ENCODE results near the gene EMID1. TPM values are rescaled to one million over a fixed set of nuclear protein-coding genes. Genes with fewer than 3 reads are reported as not detected.

EMID1 gene
- total RNA-seq, 1 experiment from 2014 or later, result 1.1 TPM

GRCh38 chr22:29208879-29209623 lies 3.4 kb downstream of the EMID1 start:
- H3F3A ChIP-seq (ENCODE audit: insufficient read depth, low read depth), result no peaks in the 10 kb centered on the region
- H3K4me3 ChIP-seq, result no peak overlapping the region
- no peak for TF ChIP-seq CTCF (conservative IDR thresholded peaks at IDR 0.05)
- no peak for TF ChIP-seq EZH2 (IDR thresholded peaks at IDR 0.05; ENCODE audit: low read depth)
- no peak overlapping the region for H3K4me2 ChIP-seq
- no peak for DNase-seq
- POLR2A ChIA-PET (ENCODE audit: unreplicated experiment), result no interaction called here
- CTCF ChIA-PET, result no interaction called here
- no peaks in the 10 kb centered on the region for H3K9me2 ChIP-seq (ENCODE audit: insufficient read depth)
- intact Hi-C loops (cut with micrococcal nuclease; ENCODE audit: unreplicated experiment), result no loop called here
- no peaks in the 10 kb centered on the region for H3K36me3 ChIP-seq (ENCODE audit: low read depth)
- H3K4me1 ChIP-seq (replicated peaks; ENCODE audit: insufficient read depth), result no peaks in the 10 kb centered on the region
- H3K27me3 ChIP-seq (ENCODE audit: insufficient read depth, low read depth), result peaks cover 45% of the 10 kb centered on the region
- H2AFZ ChIP-seq, result no peak overlapping the region
- H3K27ac ChIP-seq, result no peak overlapping the region
- no peaks in the 10 kb centered on the region for H3K79me2 ChIP-seq (ENCODE audit: low read depth)
- no TSS peak for BruUV-seq (replicated peaks)
- no peaks in the 10 kb centered on the region for H3K9me3 ChIP-seq (ENCODE audit: insufficient read depth, low read depth)
- H4K20me1 ChIP-seq (ENCODE audit: insufficient read depth), result no peaks in the 10 kb centered on the region

GRCh38 chr22:29209624-29209929 lies 3.9 kb downstream of the EMID1 start:
- no peaks in the 10 kb centered on the region for H3K9me2 ChIP-seq (ENCODE audit: insufficient read depth)
- no peaks in the 10 kb centered on the region for H3K79me2 ChIP-seq (ENCODE audit: low read depth)
- POLR2A ChIA-PET (ENCODE audit: unreplicated experiment), result no interaction called here
- H3K4me1 ChIP-seq (replicated peaks; ENCODE audit: insufficient read depth), result no peaks in the 10 kb centered on the region
- no peaks in the 10 kb centered on the region for H4K20me1 ChIP-seq (ENCODE audit: insufficient read depth)
- intact Hi-C loops (cut with micrococcal nuclease; ENCODE audit: unreplicated experiment), result no loop called here
- no peaks in the 10 kb centered on the region for H3K9me3 ChIP-seq (ENCODE audit: insufficient read depth, low read depth)
- no TSS peak for BruUV-seq (replicated peaks)
- no peak overlapping the region for H3K4me2 ChIP-seq
- H3K27me3 ChIP-seq (ENCODE audit: insufficient read depth, low read depth), result peaks cover 42% of the 10 kb centered on the region
- no peaks in the 10 kb centered on the region for H3K36me3 ChIP-seq (ENCODE audit: low read depth)
- H3F3A ChIP-seq (ENCODE audit: insufficient read depth, low read depth), result no peaks in the 10 kb centered on the region
- no peak for DNase-seq
- no peak overlapping the region for H2AFZ ChIP-seq
- CTCF ChIA-PET, result no interaction called here
- no peak overlapping the region for H3K4me3 ChIP-seq
- H3K27ac ChIP-seq, result no peak overlapping the region
- TF ChIP-seq EZH2 (IDR thresholded peaks at IDR 0.05; ENCODE audit: low read depth), result no peak
- TF ChIP-seq CTCF (conservative IDR thresholded peaks at IDR 0.05), result no peak

GRCh38 chr22:29211066-29211465 lies 5.4 kb downstream of the EMID1 start:
- Histone ChIP-seq H3K36me3 (ENCODE audit: low read depth) (no peaks in the 10 kb centered on the region), H3K9me2 (ENCODE audit: insufficient read depth) (no peaks in the 10 kb centered on the region), H4K20me1 (ENCODE audit: insufficient read depth) (no peaks in the 10 kb centered on the region), H3K27me3 (ENCODE audit: insufficient read depth, low read depth) (peaks cover 36% of the 10 kb centered on the region), H3K27ac (no peak overlapping the region), H2AFZ (no peak overlapping the region), H3K4me1 (replicated peaks; ENCODE audit: insufficient read depth) (no peaks in the 10 kb centered on the region), H3K4me3 (no peak overlapping the region), H3K4me2 (no peak overlapping the region), H3F3A (ENCODE audit: insufficient read depth, low read depth) (no peaks in the 10 kb centered on the region), H3K79me2 (ENCODE audit: low read depth) (no peaks in the 10 kb centered on the region), H3K9me3 (ENCODE audit: insufficient read depth, low read depth) (no peaks in the 10 kb centered on the region)
- DNase-seq, result no peak
- POLR2A ChIA-PET (ENCODE audit: unreplicated experiment), result no interaction called here
- intact Hi-C loops (cut with micrococcal nuclease; ENCODE audit: unreplicated experiment), result no loop called here
- no TSS peak for BruUV-seq (replicated peaks)
- CTCF ChIA-PET, result no interaction called here
- TF ChIP-seq CTCF (conservative IDR thresholded peaks at IDR 0.05) (no peak), EZH2 (IDR thresholded peaks at IDR 0.05; ENCODE audit: low read depth) (no peak)

Data from PC-9 (cell line).